H9 (cell line): ENCODE measurements around the gene PKD1. TPM values are rescaled to one million over a fixed set of nuclear protein-coding genes. Genes with fewer than 3 reads are reported as not detected.

Experiments used
- DNase-seq: peaks from one replicate; pipeline ENCODE4 v3.0.0-alpha.2; 2017
- H2AFZ ChIP-seq: one replicate; pipeline ENCODE4 v1.6.1; 2013; ENCODE audit warnings: mild to moderate bottlenecking, low read length, control low read depth, moderate library complexity
- H2AK5ac ChIP-seq: 2 replicates; pipeline ENCODE4 v1.6.1; 2013; ENCODE audit warnings: low read length, control low read depth, mixed read lengths; ENCODE audit not compliant: insufficient read length
- H2BK120ac ChIP-seq: one replicate; pipeline ENCODE4 v1.6.1; 2013; ENCODE audit warnings: low read depth, mild to moderate bottlenecking, low read length, control low read depth, inconsistent platforms; ENCODE audit not compliant: poor library complexity, severe bottlenecking
- H2BK12ac ChIP-seq: 2 replicates; pipeline ENCODE4 v1.6.1; 2013; ENCODE audit warnings: low read length, control low read depth, mixed read lengths, low read depth; ENCODE audit not compliant: insufficient read length
- H2BK15ac ChIP-seq: 2 replicates; pipeline ENCODE4 v1.6.1; 2013; ENCODE audit warnings: low read depth, low read length, control low read depth
- H2BK20ac ChIP-seq: one replicate; pipeline ENCODE4 v1.6.1; 2013; ENCODE audit warnings: low read depth, mild to moderate bottlenecking, low read length, control low read depth, inconsistent platforms; ENCODE audit not compliant: poor library complexity, severe bottlenecking
- H2BK5ac ChIP-seq: 2 replicates; pipeline ENCODE4 v1.6.1; 2013; ENCODE audit warnings: low read length, control low read depth, mixed read lengths; ENCODE audit not compliant: insufficient read length
- H3K14ac ChIP-seq: 2 replicates; pipeline ENCODE4 v1.6.1; 2013; ENCODE audit warnings: low read length, control low read depth; ENCODE audit not compliant: insufficient read depth
- H3K18ac ChIP-seq: 2 replicates; pipeline ENCODE4 v1.6.1; 2013; ENCODE audit warnings: low read depth, mild to moderate bottlenecking, mixed read lengths, low read length, control low read depth; ENCODE audit not compliant: insufficient read length
- H3K23ac ChIP-seq: 2 replicates; pipeline ENCODE4 v1.6.1; 2013; ENCODE audit warnings: low read length, control low read depth, mixed read lengths, low read depth; ENCODE audit not compliant: insufficient read length
- H3K23me2 ChIP-seq: 2 replicates; pipeline ENCODE4 v1.6.1; 2013; ENCODE audit warnings: low read depth, mild to moderate bottlenecking, mixed read lengths, low read length, control low read depth; ENCODE audit not compliant: insufficient read length, poor library complexity, severe bottlenecking
- H3K27ac ChIP-seq: 2 replicates; pipeline ENCODE4 v1.5.1; 2013; ENCODE audit warnings: low read length, control low read depth, mixed read lengths, low read depth; ENCODE audit not compliant: insufficient read length
- H3K27me3 ChIP-seq: 2 replicates; pipeline ENCODE4 v1.6.1; 2013; ENCODE audit warnings: low read length, control low read depth, inconsistent platforms; ENCODE audit not compliant: insufficient read depth
- H3K4ac ChIP-seq: 2 replicates; pipeline ENCODE4 v1.6.1; 2013; ENCODE audit warnings: low read depth, mild to moderate bottlenecking, control low read depth, inconsistent platforms, low read length, moderate library complexity
- H3K4me1 ChIP-seq: 2 replicates; pipeline ENCODE4 v1.6.1; 2013; ENCODE audit warnings: low read length, control low read depth, inconsistent platforms; ENCODE audit not compliant: insufficient read depth
- H3K4me2 ChIP-seq: 2 replicates; pipeline ENCODE4 v1.6.1; 2013; ENCODE audit warnings: low read length, control low read depth, mixed read lengths; ENCODE audit not compliant: insufficient read length, insufficient read depth
- H3K56ac ChIP-seq: 2 replicates; pipeline ENCODE4 v1.6.1; 2013; ENCODE audit warnings: low read depth, mild to moderate bottlenecking, mixed read lengths, low read length, control low read depth; ENCODE audit not compliant: insufficient read length
- H3K79me1 ChIP-seq: 2 replicates; pipeline ENCODE4 v1.6.1; 2013; ENCODE audit warnings: low read depth, mild to moderate bottlenecking, moderate library complexity, low read length, control low read depth, inconsistent platforms; ENCODE audit not compliant: insufficient read depth, poor library complexity, severe bottlenecking
- H3K79me2 ChIP-seq: 2 replicates; pipeline ENCODE4 v1.6.1; 2013; ENCODE audit warnings: low read length, control low read depth, inconsistent platforms; ENCODE audit not compliant: insufficient read depth
- H3K9ac ChIP-seq: 2 replicates; pipeline ENCODE4 v1.6.1; 2013; ENCODE audit warnings: low read length, control low read depth, mixed read lengths; ENCODE audit not compliant: insufficient read length; ENCODE audit errors: extremely low read depth
- H3K9me3 ChIP-seq: one replicate; pipeline ENCODE4 v1.6.1; 2013; ENCODE audit warnings: low read depth, low read length, inconsistent platforms; ENCODE audit not compliant: control insufficient read depth
- H3T11ph ChIP-seq: one replicate; pipeline ENCODE4 v1.6.1; 2013; ENCODE audit warnings: mild to moderate bottlenecking, low read length, control low read depth, inconsistent platforms
- H4K20me1 ChIP-seq: one replicate; pipeline ENCODE4 v1.6.1; 2013; ENCODE audit not compliant: control insufficient read depth, insufficient read length, insufficient read depth
- H4K5ac ChIP-seq: 2 replicates; pipeline ENCODE4 v1.6.1; 2013; ENCODE audit warnings: low read depth, mild to moderate bottlenecking, mixed read lengths, low read length, control low read depth; ENCODE audit not compliant: insufficient read length
- H4K8ac ChIP-seq: replicated peaks from 2 replicates; pipeline ENCODE4 v1.6.1; 2013; ENCODE audit warnings: low read length, control low read depth, mixed read lengths, low read depth; ENCODE audit not compliant: insufficient read length
- H4K91ac ChIP-seq: 2 replicates; pipeline ENCODE4 v1.6.1; 2013; ENCODE audit warnings: low read depth, mild to moderate bottlenecking, moderate library complexity, mixed read lengths, low read length, control low read depth; ENCODE audit not compliant: insufficient read length
- H3K27ac Mint-ChIP-seq, 3 experiments: 2 replicates in 2 of 3; 3 replicates in 1 of 3; pipeline ENCODE4 v1.8.0; 2020 to 2021; ENCODE audit warnings: mixed read lengths in 3 of 3, mild to moderate bottlenecking in 1 of 3, moderate library complexity in 1 of 3
- H3K27me3 Mint-ChIP-seq: 2 replicates; pipeline ENCODE4 v1.8.0; 2021; ENCODE audit warnings: low read depth, mild to moderate bottlenecking, moderate library complexity, mixed read lengths
- H3K36me3 Mint-ChIP-seq, 3 experiments: 2 replicates in 2 of 3; 3 replicates in 1 of 3; pipeline ENCODE4 v1.8.0; 2020 to 2021; ENCODE audit warnings: low read depth in 3 of 3, mixed read lengths in 3 of 3; ENCODE audit not compliant: insufficient read depth in 1 of 3
- H3K4me1 Mint-ChIP-seq, 2 experiments: 2 replicates each; pipeline ENCODE4 v1.8.0; 2020; ENCODE audit warnings: mixed read lengths in 2 of 2
- H3K4me3 Mint-ChIP-seq, 2 experiments: 2 replicates in 1 of 2; 3 replicates in 1 of 2; pipeline ENCODE4 v1.8.0; 2020 to 2021; ENCODE audit warnings: mild to moderate bottlenecking in 2 of 2, mixed read lengths in 2 of 2, moderate library complexity in 1 of 2
- H3K9me3 Mint-ChIP-seq, 2 experiments: 2 replicates in 1 of 2; 3 replicates in 1 of 2; pipeline ENCODE4 v1.8.0; 2020; ENCODE audit warnings: mild to moderate bottlenecking in 2 of 2, mixed read lengths in 2 of 2, moderate library complexity in 1 of 2
- CTCF ChIP-seq: fragments of 200-600 bp; sonication (generic); conservative IDR thresholded peaks from 3 replicates; pipeline ENCODE4 v1.8.0; 2021; ENCODE audit warnings: antibody characterized with exemption, mild to moderate bottlenecking
- WGBS: extraction: QIAGEN DNeasy Blood & Tissue Kit; methylation state at CpG from one replicate; pipeline ENCODE4 v1.1.7; 2013; ENCODE audit warnings: missing lambda C conversion rate, low lambda C conversion rate, mixed read lengths; ENCODE audit not compliant: insufficient read length; ENCODE audit errors: extremely low coverage; 5-methylcytosine and 5-hydroxymethylcytosine counted together
- total RNA-seq: library from RNA; stranded (reverse); gene quantifications from 2 replicates; pipeline ENCODE4 v1.2.1, GENCODE V29; 2021

Gene PKD1
- total RNA-seq, 1 experiment from 2014 or later: 88.0 TPM

- H3K79me2 ChIP-seq: no peaks in the 10 kb centered on the region
- H2AK5ac ChIP-seq: no peak overlapping the region
- no peak overlapping the region for H2BK5ac ChIP-seq
- H3T11ph ChIP-seq: no peak overlapping the region
- H3K14ac ChIP-seq: no peak overlapping the region
- H3K23me2 ChIP-seq: no peaks in the 10 kb centered on the region
- TF ChIP-seq CTCF: no peak
- no peak overlapping the region for H2AFZ ChIP-seq
- no peaks in the 10 kb centered on the region for H3K4me1 ChIP-seq
- Mint-ChIP-seq H3K36me3 (peaks cover 0 to 13% (median 10%) of the 10 kb centered on the region in 3 experiments; a peak in 4 of 7 replicates), H3K4me3 (no peak overlapping the region), H3K27ac (peak overlapping the region in 2 of 3 experiments; percentile 57 to 89; a peak in 2 of 7 replicates), H3K9me3 (no peaks in the 10 kb centered on the region), H3K4me1 (peaks cover 3 to 7% of the 10 kb centered on the region in 2 experiments), H3K27me3 (no peaks in the 10 kb centered on the region)
- no CpG with 5 or more reads among the region's 20 CpGs for WGBS
- H3K9ac ChIP-seq: no peak overlapping the region
- H3K27me3 ChIP-seq: no peaks in the 10 kb centered on the region
- no peak overlapping the region for H4K5ac ChIP-seq
- H2BK15ac ChIP-seq: no peak overlapping the region
- no peak overlapping the region for H3K4me2 ChIP-seq
- H2BK120ac ChIP-seq: no peak overlapping the region
- H4K8ac ChIP-seq: no peak overlapping the region
- no peak overlapping the region for H3K4ac ChIP-seq
- no peak overlapping the region for H2BK12ac ChIP-seq
- DNase-seq: no peak
- no peak overlapping the region for H4K91ac ChIP-seq
- H3K56ac ChIP-seq: no peak overlapping the region
- H3K23ac ChIP-seq: no peak overlapping the region
- H3K9me3 ChIP-seq: no peaks in the 10 kb centered on the region
- no peak overlapping the region for H3K18ac ChIP-seq
- H3K79me1 ChIP-seq: no peaks in the 10 kb centered on the region
- H3K27ac ChIP-seq: no peak overlapping the region
- H2BK20ac ChIP-seq: no peak overlapping the region
- H4K20me1 ChIP-seq: peaks cover 3% of the 10 kb centered on the region
Observed at GRCh38 chr16:2181952-2182351, 46.3 kb upstream of the PKD1 start.
